HG02623 (cell line): Measurements from ENCODE around the gene NHLRC2.
A peak's percentile ranks its signal among the peaks of the same experiment; 100 is the strongest.
"Not testable (repeated sequence)": the region's sequence is repeated elsewhere in the genome, so short reads cannot be mapped to it uniquely, and the experiment has no call there.

Experiments
- ATAC-seq: cut with Tn5 transposase; IDR thresholded peaks from one replicate; pipeline ENCODE4 v1.9.1; 2021; ENCODE audit warnings: moderate library complexity; ENCODE audit not compliant: unreplicated experiment

NHLRC2 gene

GRCh38 chr10:113937258-113937657, 82.8 kb downstream of the NHLRC2 start:
- ATAC-seq = no peak

GRCh38 chr10:113937756-113938155, 83.3 kb downstream of the NHLRC2 start:
- ATAC-seq = no peak

GRCh38 chr10:113939212-113939860, 84.9 kb downstream of the NHLRC2 start:
- ATAC-seq = no peak

- ATAC-seq = no peak
Observed at GRCh38 chr10:113941140-113941539, 86.7 kb downstream of the NHLRC2 start.

GRCh38 chr10:113943196-113943595, 88.7 kb downstream of the NHLRC2 start:
- not testable (repeated sequence) for ATAC-seq

GRCh38 chr10:113945075-113945686, 90.7 kb downstream of the NHLRC2 start:
- ATAC-seq = no peak

GRCh38 chr10:113945687-113946085, 91.2 kb downstream of the NHLRC2 start:
- no peak for ATAC-seq

GRCh38 chr10:113947184-113948041, 93.0 kb downstream of the NHLRC2 start:
- ATAC-seq = no peak

GRCh38 chr10:113948048-113948447, 93.6 kb downstream of the NHLRC2 start:
- no peak for ATAC-seq

GRCh38 chr10:113950268-113950667, 95.8 kb downstream of the NHLRC2 start:
- ATAC-seq = no peak

GRCh38 chr10:113953505-113954272, 99.2 kb downstream of the NHLRC2 start:
- no peak for ATAC-seq

GRCh38 chr10:113954409-113954808, 99.9 kb downstream of the NHLRC2 start:
- ATAC-seq = no peak

GRCh38 chr10:113957013-113957412, 102.6 kb downstream of the NHLRC2 start:
- ATAC-seq = no peak

GRCh38 chr10:113958631-113959382, 104.3 kb downstream of the NHLRC2 start:
- no peak for ATAC-seq

- ATAC-seq = peak; percentile 39
Observed at GRCh38 chr10:113959383-113959760, 104.9 kb downstream of the NHLRC2 start.

GRCh38 chr10:113960617-113961181, 106.2 kb downstream of the NHLRC2 start:
- ATAC-seq = no peak

GRCh38 chr10:113961182-113962031, 106.9 kb downstream of the NHLRC2 start:
- ATAC-seq = peak; percentile 71

GRCh38 chr10:113965077-113965476, 110.6 kb downstream of the NHLRC2 start:
- ATAC-seq = no peak

- ATAC-seq = no peak
Observed at GRCh38 chr10:113965683-113966082, 111.2 kb downstream of the NHLRC2 start.
